ENCODE data around the gene MIPEP.

- TF ChIP-seq RFX5 (IDR thresholded peaks at IDR 0.05; ENCODE audit: low read depth, low read length) = no peak
- TF ChIP-seq DPF2 (IDR thresholded peaks at IDR 0.05) = no peak
- no peak for TF ChIP-seq NCOA1 (IDR thresholded peaks at IDR 0.05; ENCODE audit: low read depth)
- no peak for TF ChIP-seq ZSCAN29 (IDR thresholded peaks at IDR 0.05)
- TF ChIP-seq CTCF (IDR thresholded peaks at IDR 0.05 in 2 of 3, conservative IDR thresholded peaks at IDR 0.05 in 1 of 3; ENCODE audit: insufficient read depth in 2 of 3, low read depth in 1 of 3, low read length in 3 of 3) = no peak
- TF ChIP-seq ZNF740 (CRISPR knock-in tag; IDR thresholded peaks at IDR 0.05) = no peak
- no peak for TF ChIP-seq ZNF740 (tag; IDR thresholded peaks at IDR 0.05)
Observed at GRCh38 chr13:23703246-23703860, 185.8 kb downstream of the MIPEP start.

Data from K562 (cell line).